Body of pancreas (tissue), 4 donors: ENCODE results near the gene WFS1. TPM values are rescaled to one million over a fixed set of nuclear protein-coding genes. Genes with fewer than 3 reads are reported as not detected.

Experiments
- ATAC-seq: fragments of 150-250 bp; one replicate; pipeline ENCODE4 v1.9.1; 2016
- DNase-seq, 4 donors: peaks; one replicate each; pipeline ENCODE4 v3.0.0-alpha.2; 2019
- H3K27ac ChIP-seq, 4 donors: fragments of 200-600 bp; sonication (generic); 1 replicate in 3 of 4; 2 replicates in 1 of 4; pipeline versions ENCODE4 v1.5.1 to v1.6.1; 2016 to 2019; ENCODE audit warnings: mild to moderate bottlenecking in 1 of 4, mixed read lengths in 1 of 4, moderate library complexity in 1 of 4
- H3K27me3 ChIP-seq, 2 donors: fragments of 200-600 bp; sonication (generic); one replicate each; pipeline ENCODE4 v1.6.0; 2016; ENCODE audit warnings: mild to moderate bottlenecking in 1 of 2
- H3K36me3 ChIP-seq, 2 donors: fragments of 200-600 bp; sonication (generic); replicated peaks in 1 of 2; 2 replicates each; pipeline ENCODE4 v1.5.1; 2016; ENCODE audit warnings: low read depth in 2 of 2; ENCODE audit not compliant: insufficient read depth in 1 of 2
- H3K4me1 ChIP-seq: fragments of 200-600 bp; sonication (generic); one replicate; pipeline ENCODE4 v1.6.0; 2016
- H3K4me3 ChIP-seq, 2 donors: fragments of 200-600 bp; sonication (generic); 1 replicate in 1 of 2; 2 replicates in 1 of 2; pipeline ENCODE4 v1.5.1; 2016 to 2019
- H3K9me3 ChIP-seq, 3 donors: fragments of 200-600 bp; sonication (generic); 1 replicate in 2 of 3; 2 replicates in 1 of 3; pipeline ENCODE4 v1.5.1; 2016
- CTCF ChIP-seq, 7 experiments: fragments of 450-650 bp in 4 of 7; fragments of 200-600 bp in 3 of 7; sonication (generic) in 3 of 7; IDR thresholded peaks; one replicate each; pipeline ENCODE4 v1.5.1; 2016 to 2019; ENCODE audit warnings: antibody characterized with exemption in 7 of 7
- POLR2A ChIP-seq, 3 donors: fragments of 450-650 bp; IDR thresholded peaks; one replicate each; pipeline ENCODE4 v1.6.1; 2016; ENCODE audit warnings: antibody characterized with exemption in 3 of 3, mild to moderate bottlenecking in 2 of 3
- WGBS, 2 donors: methylation state at CpG; one replicate each; pipeline ENCODE4 v1.1.5; 2017; 5-methylcytosine and 5-hydroxymethylcytosine counted together
- intact Hi-C: fragments of 100-400 bp; cut with DNase I; formaldehyde crosslinking; loops from one replicate; pipeline ENCODE4 v1.15.1; 2023
- total RNA-seq, 2 donors: library from RNA; depleted of rRNA; stranded (reverse); fragments of >200 nt; gene quantifications; one replicate each; pipeline ENCODE4 v1.1.0, GENCODE V29; 2016

WFS1 gene
- total RNA-seq, 2 donors from 2014 or later: 18.4 to 31.6 TPM

GRCh38 chr4:6352031-6352692 lies 82.5 kb downstream of the WFS1 start:
- no peak for DNase-seq
- Histone ChIP-seq H3K4me1 (no peaks in the 10 kb centered on the region), H3K4me3 (no peak overlapping the region), H3K27me3 (no peaks in the 10 kb centered on the region), H3K27ac (no peak overlapping the region), H3K9me3 (no peaks in the 10 kb centered on the region), H3K36me3 (no peaks in the 10 kb centered on the region)
- no peak for ATAC-seq
- intact Hi-C loops: no loop called here
- 64 to 67% methylated on average over 6 to 13 of the region's 13 CpGs for WGBS, 2 donors
- TF ChIP-seq CTCF (IDR thresholded peaks at IDR 0.05): no peak
- TF ChIP-seq POLR2A (IDR thresholded peaks at IDR 0.05): no peak

Other genes starting within 250 kb of the WFS1 start
- gene JAKMIP1, start 69.3 kb upstream of the WFS1 start, total RNA-seq: 1 to 10 TPM in 1 of 2 donors, under 1 TPM in 1; 0.78 to 1.3 TPM
- under 1 TPM; 0.66 to 0.78 TPM for gene PPP2R2C, start 202.8 kb downstream of the WFS1 start, total RNA-seq